Adrenal gland (tissue), 12 donors: Measurements from ENCODE around the gene ZNF653. TPM values are rescaled to one million over a fixed set of nuclear protein-coding genes. Genes with fewer than 3 reads are reported as not detected.

Source experiments
- DNase-seq, 7 donors: peaks; one replicate each; pipeline ENCODE4 v3.0.0-alpha.2; 2019 to 2020
- H3K27ac ChIP-seq, 5 donors: fragments of 200-600 bp; sonication (generic) in 4 of 5; 1 replicate in 3 of 5; 2 replicates in 2 of 5; pipeline versions ENCODE4 v1.5.1 to v1.8.0; 2016 to 2020; ENCODE audit warnings: mild to moderate bottlenecking in 1 of 5
- H3K27me3 ChIP-seq: fragments of 200-600 bp; 2 replicates; pipeline ENCODE4 v1.8.0; 2021
- H3K36me3 ChIP-seq, 2 donors: fragments of 200-600 bp; replicated peaks in 1 of 2; 1 replicate in 1 of 2; 2 replicates in 1 of 2; pipeline versions ENCODE4 v1.5.1 to v1.8.0; 2018 to 2022
- H3K4me1 ChIP-seq, 2 donors: fragments of 200-600 bp; replicated peaks in 1 of 2; 1 replicate in 1 of 2; 2 replicates in 1 of 2; pipeline versions ENCODE4 v1.5.1 to v1.8.0; 2018 to 2021
- H3K4me3 ChIP-seq, 4 donors: fragments of 200-600 bp; sonication (generic) in 3 of 4; one replicate each; pipeline ENCODE4 v1.5.1; 2016 to 2018
- H3K9me3 ChIP-seq, 3 donors: fragments of 200-600 bp; sonication (generic) in 1 of 3; replicated peaks in 1 of 3; 1 replicate in 2 of 3; 2 replicates in 1 of 3; pipeline versions ENCODE4 v1.5.1 to v1.8.0; 2016 to 2021
- POLR2A ChIP-seq, 2 donors: fragments of 450-650 bp; IDR thresholded peaks; one replicate each; pipeline ENCODE4 v1.6.1; 2017; ENCODE audit warnings: antibody characterized with exemption in 2 of 2, mild to moderate bottlenecking in 2 of 2, moderate library complexity in 1 of 2
- WGBS, 4 donors: extraction: QIAGEN DNeasy Blood & Tissue Kit in 2 of 4; methylation state at CpG; one replicate each; pipeline versions ENCODE4 v1.1.5 to v1.1.7; 2013 to 2017; 5-methylcytosine and 5-hydroxymethylcytosine counted together
- intact Hi-C, 2 donors: fragments of 100-400 bp; cut with DNase I; formaldehyde crosslinking; loops; one replicate each; pipeline versions ENCODE4 v1.14.1 to v1.15.0; 2022 to 2023
- polyA plus RNA-seq, 3 donors: library from polyadenylated mRNA; stranded (reverse); fragments of 200-250 nt in 2 of 3; fragments of 350-450 nt in 1 of 3; fragmentation: Illumina TruSeq in 1 of 3; extraction: RNeasy Lipid Tissue Mini Kit (QIAGEN cat#74804) in 1 of 3; gene quantifications; one replicate each; pipeline ENCODE4 v1.2.3, GENCODE V29; 2013 to 2014
- total RNA-seq, 9 donors: library from RNA; depleted of rRNA in 4 of 9; stranded (reverse); fragments of >200 nt in 4 of 9; fragments of 120-200 nt in 1 of 9; fragmentation: NEBNext Ultra II Directional in 1 of 9; extraction: Animal tissue kit (Norgen Biotek cat#: 25700) in 1 of 9; gene quantifications; one replicate each; pipeline versions ENCODE4 v1.1.0 to v1.2.4, GENCODE V29; 2013 to 2023
- TF ChIP-seq, protein P1 (sequence below), 6 experiments: fragments of 450-650 bp in 4 of 6; fragments of 200-600 bp in 2 of 6; sonication (generic) in 1 of 6; IDR thresholded peaks; 1 replicate in 5 of 6; 2 replicates in 1 of 6; pipeline versions ENCODE4 v1.5.1 to v1.8.0; 2016 to 2021; ENCODE audit warnings: antibody characterized with exemption in 6 of 6, mild to moderate bottlenecking in 2 of 6, moderate library complexity in 1 of 6
- donor health status: healthy with polysubstance abuse.
- donor health status: Bipolar disorder and iron deficiency.
- donor health status: DM: yes; HTN: yes; CAD: no.
- donor health status: DM: no; HTN: no; CAD: no.
- donor health status: DM: no; HTN: no; CAD: no.
- donor health status: DM: yes; HTN: yes; CAD: no.

ZNF653 gene
- total and polyA plus RNA-seq, 12 donors: 4.2 to 37.7 (median 11.7) TPM

DNA sequence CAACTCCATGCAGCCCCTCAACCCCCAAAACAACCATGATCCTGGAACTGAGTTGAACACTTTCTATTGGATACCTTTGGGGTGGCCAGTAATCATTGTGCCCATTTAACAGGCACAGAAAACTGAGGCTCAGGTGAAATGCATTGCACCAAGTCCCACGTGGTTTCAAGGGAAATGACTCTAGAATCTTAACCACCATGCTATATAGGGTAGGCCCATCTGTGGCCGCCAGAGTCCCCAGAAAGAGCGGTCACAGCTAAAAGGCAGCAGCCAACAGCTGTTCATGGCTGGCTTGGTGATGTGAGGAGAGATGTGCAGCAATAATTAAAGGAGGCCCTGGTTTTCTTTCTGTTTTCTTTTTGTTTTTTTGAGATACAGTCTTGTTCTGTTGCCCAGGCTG is 35.6 kb upstream of the ZNF653 start:
- WGBS, 4 donors: 52 to 84% (median 69%) methylated on average over 3 of the region's 3 CpGs
- intact Hi-C loops: no loop called here
- no peaks in the 10 kb centered on the region for H3K36me3 ChIP-seq
- no peak for DNase-seq
- TF ChIP-seq POLR2A (IDR thresholded peaks at IDR 0.05): no peak
- H3K4me1 ChIP-seq: no peaks in the 10 kb centered on the region
- H3K27ac ChIP-seq: no peak overlapping the region
- H3K4me3 ChIP-seq: no peak overlapping the region
- peaks cover 4% of the 10 kb centered on the region for H3K27me3 ChIP-seq
- H3K9me3 ChIP-seq: no peaks in the 10 kb centered on the region

DNA sequence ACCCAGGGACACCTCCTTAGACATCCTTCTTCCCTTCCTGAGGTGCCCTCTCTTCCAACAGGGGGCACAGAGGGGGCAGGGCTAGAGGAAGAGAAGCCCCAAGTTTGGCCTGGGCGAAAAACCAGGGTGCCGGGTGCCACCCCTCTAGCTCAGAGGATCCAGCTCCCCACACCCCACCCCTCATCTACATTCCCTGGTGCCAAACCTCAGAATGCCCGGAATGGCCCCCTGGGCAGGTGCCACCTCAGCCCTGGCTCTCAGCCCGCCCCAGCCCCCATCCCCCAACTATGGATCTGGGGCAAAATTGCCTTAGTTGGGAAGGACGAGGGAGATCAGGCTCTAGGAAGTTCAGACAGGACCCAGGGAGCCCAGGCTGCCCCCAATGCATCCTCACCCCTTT is 35.0 kb upstream of the ZNF653 start:
- Histone ChIP-seq H3K4me3 (no peak overlapping the region), H3K27me3 (peaks cover 4% of the 10 kb centered on the region), H3K27ac (no peak overlapping the region), H3K9me3 (no peaks in the 10 kb centered on the region), H3K36me3 (no peaks in the 10 kb centered on the region), H3K4me1 (peaks cover 3% of the 10 kb centered on the region in 2 donors)
- no peak for DNase-seq
- intact Hi-C loops: no loop called here
- TF ChIP-seq POLR2A (IDR thresholded peaks at IDR 0.05): no peak
- TF ChIP-seq, protein P1, sequence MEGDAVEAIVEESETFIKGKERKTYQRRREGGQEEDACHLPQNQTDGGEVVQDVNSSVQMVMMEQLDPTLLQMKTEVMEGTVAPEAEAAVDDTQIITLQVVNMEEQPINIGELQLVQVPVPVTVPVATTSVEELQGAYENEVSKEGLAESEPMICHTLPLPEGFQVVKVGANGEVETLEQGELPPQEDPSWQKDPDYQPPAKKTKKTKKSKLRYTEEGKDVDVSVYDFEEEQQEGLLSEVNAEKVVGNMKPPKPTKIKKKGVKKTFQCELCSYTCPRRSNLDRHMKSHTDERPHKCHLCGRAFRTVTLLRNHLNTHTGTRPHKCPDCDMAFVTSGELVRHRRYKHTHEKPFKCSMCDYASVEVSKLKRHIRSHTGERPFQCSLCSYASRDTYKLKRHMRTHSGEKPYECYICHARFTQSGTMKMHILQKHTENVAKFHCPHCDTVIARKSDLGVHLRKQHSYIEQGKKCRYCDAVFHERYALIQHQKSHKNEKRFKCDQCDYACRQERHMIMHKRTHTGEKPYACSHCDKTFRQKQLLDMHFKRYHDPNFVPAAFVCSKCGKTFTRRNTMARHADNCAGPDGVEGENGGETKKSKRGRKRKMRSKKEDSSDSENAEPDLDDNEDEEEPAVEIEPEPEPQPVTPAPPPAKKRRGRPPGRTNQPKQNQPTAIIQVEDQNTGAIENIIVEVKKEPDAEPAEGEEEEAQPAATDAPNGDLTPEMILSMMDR (IDR thresholded peaks at IDR 0.05): no peak
- 57 to 93% (median 76%) methylated on average over 1 to 5 of the region's 5 CpGs for WGBS, 4 donors

DNA sequence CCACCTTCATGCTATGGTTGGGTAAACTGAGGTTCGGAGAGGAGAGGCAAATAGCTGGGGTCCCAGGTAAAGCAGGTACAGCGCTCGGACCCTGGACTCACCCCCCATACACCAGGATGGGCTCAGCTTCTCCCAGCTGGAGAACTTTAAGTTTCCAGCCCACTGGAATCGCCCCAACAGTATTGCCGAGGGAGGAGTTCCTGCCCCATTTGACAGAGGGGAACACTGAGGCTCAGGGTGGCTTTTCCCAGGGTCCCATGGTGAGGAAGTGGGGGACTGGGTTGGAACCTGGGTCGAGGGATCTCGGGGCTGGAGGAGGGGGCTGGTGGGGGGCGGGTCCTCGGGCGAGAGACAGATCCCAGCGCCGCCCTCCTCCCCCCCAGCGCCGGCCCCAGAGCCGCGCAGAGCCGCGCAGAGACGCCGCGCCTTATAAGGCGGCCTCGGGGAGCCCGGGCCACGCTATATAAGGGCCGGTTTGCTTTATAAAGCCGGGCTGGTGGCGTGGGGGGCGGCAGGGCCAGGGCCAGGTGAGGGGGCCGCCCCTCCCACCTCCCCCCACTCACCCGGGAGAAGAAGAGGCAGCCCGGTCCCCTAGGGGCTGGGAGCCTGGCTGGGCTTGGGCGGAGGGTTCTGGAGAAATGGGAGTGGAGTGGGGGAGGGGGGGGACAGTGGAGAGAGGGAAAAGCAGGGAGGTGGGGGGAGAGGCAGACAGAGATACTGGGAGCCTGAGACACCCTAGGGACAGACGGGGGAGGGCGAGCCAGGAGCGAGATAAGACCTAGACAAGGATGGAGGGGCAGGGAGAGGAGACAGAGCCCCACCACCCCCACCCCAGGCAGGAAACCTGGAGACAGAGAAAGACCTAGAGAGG is 34.1 kb upstream of the ZNF653 start:
- no peaks in the 10 kb centered on the region for H3K36me3 ChIP-seq
- H3K9me3 ChIP-seq: no peaks in the 10 kb centered on the region
- no peak for DNase-seq
- 13 to 62% (median 26%) methylated on average over 7 to 36 of the region's 36 CpGs for WGBS, 4 donors
- TF ChIP-seq, protein P1 (IDR thresholded peaks at IDR 0.05): no peak
- TF ChIP-seq POLR2A (IDR thresholded peaks at IDR 0.05): no peak
- peak overlapping the region in 1 of 4 donors; percentile 19 for H3K4me3 ChIP-seq
- peaks cover 6% of the 10 kb centered on the region in 2 donors for H3K4me1 ChIP-seq
- intact Hi-C loops: loop anchor here in 1 of 2 donors (5.0 kb wide), 1 partner anchor 48 kb away; no protein-coding TSS in a partner anchor
- H3K27me3 ChIP-seq: peaks cover 4% of the 10 kb centered on the region
- peak overlapping the region in 1 of 5 donors; percentile 38 for H3K27ac ChIP-seq

- peaks cover 4% of the 10 kb centered on the region for H3K27me3 ChIP-seq
- intact Hi-C loops: loop anchor here in 1 of 2 donors (5.0 kb wide), 1 partner anchor 49 kb away; no protein-coding TSS in a partner anchor
- H3K36me3 ChIP-seq: no peaks in the 10 kb centered on the region
- peak within 1 kb of the TSS in 2 of 5 donors; percentile 63 to 70 for H3K27ac ChIP-seq
- WGBS, 4 donors: 26 to 32% (median 30%) methylated on average over 15 to 21 of the region's 21 CpGs
- H3K4me3 ChIP-seq: peak within 1 kb of the TSS in 1 of 4 donors; percentile 19
- H3K9me3 ChIP-seq: no peaks in the 10 kb centered on the region
- peaks cover 6% of the 10 kb centered on the region in 2 donors for H3K4me1 ChIP-seq
- peak in 1 of 2 donors; percentile 16 for TF ChIP-seq POLR2A (IDR thresholded peaks at IDR 0.05)
- TF ChIP-seq, protein P1 (IDR thresholded peaks at IDR 0.05): no peak
- DNase-seq: peak in 3 of 7 donors; percentile 33 to 77 (median 42)
These were observed 32.8 kb upstream of the ZNF653 start, which contains the start of gene CNN1 for GRCh38 chr19:11538232-11539036. Gene CNN1 (plus strand): TSS chr19:11538851. CDS start chr19:11538928, 77 bp downstream.
